NCI-H1436 treated with DMSO at 0.1 percent for 48 hours (cell line): ENCODE results near the gene BMAL1.
"Not testable (repeated sequence)": the region's sequence is repeated elsewhere in the genome, so short reads cannot be mapped to it uniquely, and the experiment has no call there.

Source experiments
- DNase-seq: peaks from one replicate; lab custom pipeline; 2025; lab: John Stamatoyannopoulos, UW

BMAL1 gene

GRCh38 chr11:13277768-13278608 is at the start of gene BMAL1:
TSS of gene BMAL1 (plus strand) at chr11:13277790. CDS start at chr11:13354309, 76,519 bp downstream.
- DNase-seq: no peak

GRCh38 chr11:13228572-13228971 is 49.0 kb upstream of the BMAL1 start:
- DNase-seq: no peak

GRCh38 chr11:13229136-13229535 is 48.5 kb upstream of the BMAL1 start:
- DNase-seq: no peak

- DNase-seq: no peak
Measured at GRCh38 chr11:13229711-13230318, 47.8 kb upstream of the BMAL1 start.

- no peak for DNase-seq
Measured at GRCh38 chr11:13233173-13233745, 44.3 kb upstream of the BMAL1 start.

GRCh38 chr11:13235895-13236294 is 41.7 kb upstream of the BMAL1 start:
- no peak for DNase-seq

- DNase-seq: no peak
Measured at GRCh38 chr11:13236626-13237025, 41.0 kb upstream of the BMAL1 start.

GRCh38 chr11:13237761-13238160 is 39.8 kb upstream of the BMAL1 start:
- DNase-seq: no peak

GRCh38 chr11:13238879-13239514 is 38.6 kb upstream of the BMAL1 start:
- no peak for DNase-seq

- no peak for DNase-seq
Measured at GRCh38 chr11:13242564-13242963, 35.0 kb upstream of the BMAL1 start.

GRCh38 chr11:13247606-13248296 is 29.8 kb upstream of the BMAL1 start:
- DNase-seq: no peak

GRCh38 chr11:13249177-13249576 is 28.4 kb upstream of the BMAL1 start:
- no peak for DNase-seq

GRCh38 chr11:13249992-13250391 is 27.6 kb upstream of the BMAL1 start:
- no peak for DNase-seq

- no peak for DNase-seq
Measured at GRCh38 chr11:13251966-13252365, 25.6 kb upstream of the BMAL1 start.

GRCh38 chr11:13252438-13252837 is 25.2 kb upstream of the BMAL1 start:
- no peak for DNase-seq

- DNase-seq: no peak
Measured at GRCh38 chr11:13256216-13256615, 21.4 kb upstream of the BMAL1 start.

GRCh38 chr11:13258061-13258460 is 19.5 kb upstream of the BMAL1 start:
- DNase-seq: not testable (repeated sequence)

GRCh38 chr11:13258855-13259254 is 18.7 kb upstream of the BMAL1 start:
- no peak for DNase-seq

- DNase-seq: no peak
Measured at GRCh38 chr11:13259374-13259773, 18.2 kb upstream of the BMAL1 start.

- DNase-seq: no peak
Measured at GRCh38 chr11:13260201-13260962, 17.2 kb upstream of the BMAL1 start.

- DNase-seq: no peak
Measured at GRCh38 chr11:13260963-13261588, 16.5 kb upstream of the BMAL1 start.
